Loucy (cell line): ENCODE data around the gene FAM168A.
A peak's percentile ranks its signal among the peaks of the same experiment; 100 is the strongest.

Experiments
- H2AFZ ChIP-seq: fragments of 200-600 bp; sonication (generic); 2 replicates; pipeline ENCODE4 v1.6.0; 2016; ENCODE audit warnings: antibody characterized with exemption, mild to moderate bottlenecking, low read length, moderate library complexity
- H3F3A ChIP-seq: fragments of 200-600 bp; 2 replicates; pipeline ENCODE4 v1.6.0; 2016; ENCODE audit warnings: antibody characterized with exemption, low read depth, mild to moderate bottlenecking
- H3K27me3 ChIP-seq: fragments of 200-600 bp; sonication (generic); 2 replicates; pipeline ENCODE4 v1.6.1; 2014; ENCODE audit warnings: low read length, mild to moderate bottlenecking; ENCODE audit not compliant: insufficient read depth, poor library complexity, severe bottlenecking
- H3K36me3 ChIP-seq: fragments of 200-600 bp; sonication (generic); 2 replicates; pipeline ENCODE4 v1.6.1; 2016; ENCODE audit warnings: low read length; ENCODE audit not compliant: insufficient read depth
- H3K4me1 ChIP-seq: fragments of 200-600 bp; sonication (generic); 2 replicates; pipeline ENCODE4 v1.5.1; 2014; ENCODE audit warnings: low read length, mild to moderate bottlenecking; ENCODE audit not compliant: insufficient read depth, poor library complexity, severe bottlenecking
- H3K4me2 ChIP-seq: fragments of 200-600 bp; sonication (generic); 2 replicates; pipeline ENCODE4 v1.6.0; 2014; ENCODE audit warnings: antibody characterized with exemption, low read length, low read depth, mild to moderate bottlenecking; ENCODE audit not compliant: poor library complexity, severe bottlenecking
- H3K4me3 ChIP-seq: fragments of 200-600 bp; sonication (generic); 2 replicates; pipeline ENCODE4 v1.5.1; 2014; ENCODE audit warnings: low read length, mild to moderate bottlenecking, mixed read lengths; ENCODE audit not compliant: poor library complexity, severe bottlenecking
- H3K79me2 ChIP-seq: fragments of 200-600 bp; sonication (generic); 2 replicates; pipeline ENCODE4 v1.6.1; 2014; ENCODE audit warnings: low read length; ENCODE audit not compliant: insufficient read depth
- H3K9ac ChIP-seq: fragments of 200-600 bp; sonication (generic); 2 replicates; pipeline ENCODE4 v1.6.0; 2014; ENCODE audit warnings: mild to moderate bottlenecking, low read depth, low read length, moderate library complexity; ENCODE audit not compliant: poor library complexity, severe bottlenecking
- H3K9me2 ChIP-seq: fragments of 200-600 bp; sonication (generic); replicated peaks from 2 replicates; pipeline ENCODE4 v1.6.1; 2016; ENCODE audit warnings: low read depth, low read length, mixed read lengths
- H3K9me3 ChIP-seq: fragments of 200-600 bp; sonication (generic); 2 replicates; pipeline ENCODE4 v1.6.1; 2014; ENCODE audit warnings: mild to moderate bottlenecking, antibody characterized with exemption, low read length, low read depth; ENCODE audit not compliant: insufficient read depth
- H4K20me1 ChIP-seq: fragments of 200-600 bp; sonication (generic); 2 replicates; pipeline ENCODE4 v1.6.0; 2014; ENCODE audit warnings: antibody characterized with exemption, low read length, mild to moderate bottlenecking; ENCODE audit not compliant: insufficient read depth, poor library complexity, severe bottlenecking
- EZH2phosphoT487 ChIP-seq: fragments of 200-600 bp; IDR thresholded peaks from 2 replicates; pipeline ENCODE4 v1.6.1; 2018; ENCODE audit warnings: antibody characterized with exemption, mild to moderate bottlenecking, moderate library complexity, borderline replicate concordance
- TF ChIP-seq, protein P1 (sequence below): fragments of 200-600 bp; sonication (generic); conservative IDR thresholded peaks from 2 replicates; pipeline ENCODE4 v1.5.1; 2014; ENCODE audit warnings: mild to moderate bottlenecking, antibody characterized with exemption, low read length

FAM168A gene

DNA sequence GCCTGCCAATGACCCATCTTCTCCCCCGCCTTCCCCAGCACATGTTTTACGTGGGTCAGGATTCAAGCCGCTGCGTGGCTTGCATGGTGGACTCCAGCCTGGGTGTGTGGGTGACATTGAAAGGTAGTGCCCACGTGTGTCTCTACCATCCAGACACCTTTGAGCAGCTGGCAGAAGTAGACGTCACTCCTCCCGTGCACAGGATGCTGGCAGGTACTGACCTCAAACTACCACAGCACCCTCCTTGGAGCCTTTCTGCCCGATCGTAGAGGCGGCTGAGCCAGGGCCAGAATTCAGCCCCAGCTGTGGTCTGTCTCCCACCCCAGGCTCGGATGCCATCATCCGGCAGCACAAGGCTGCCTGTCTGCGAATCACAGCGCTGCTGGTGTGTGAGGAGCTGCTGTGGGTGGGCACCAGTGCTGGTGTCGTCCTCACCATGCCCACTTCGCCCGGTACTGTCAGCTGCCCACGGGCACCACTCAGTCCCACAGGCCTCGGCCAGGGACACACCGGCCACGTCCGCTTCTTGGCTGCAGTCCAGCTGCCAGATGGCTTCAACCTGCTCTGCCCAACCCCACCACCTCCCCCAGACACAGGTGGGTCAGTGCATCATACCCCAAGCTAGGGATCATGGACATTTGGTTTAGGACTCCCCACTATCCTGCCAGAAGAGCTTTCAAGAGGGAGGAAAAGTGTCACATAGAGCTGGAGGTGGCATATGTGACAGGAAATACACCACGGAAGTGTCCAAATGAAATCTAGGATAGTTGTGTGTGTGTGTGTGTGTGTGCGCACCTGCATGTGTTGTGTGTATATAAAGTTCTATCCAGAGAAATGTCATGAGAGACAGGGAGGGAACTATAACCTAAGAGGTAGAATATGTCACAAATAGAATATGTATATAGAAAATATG, 232.3 kb downstream of the FAM168A start:
- H3K4me3 ChIP-seq, result peak overlapping the region; percentile 0
- TF ChIP-seq, protein P1, sequence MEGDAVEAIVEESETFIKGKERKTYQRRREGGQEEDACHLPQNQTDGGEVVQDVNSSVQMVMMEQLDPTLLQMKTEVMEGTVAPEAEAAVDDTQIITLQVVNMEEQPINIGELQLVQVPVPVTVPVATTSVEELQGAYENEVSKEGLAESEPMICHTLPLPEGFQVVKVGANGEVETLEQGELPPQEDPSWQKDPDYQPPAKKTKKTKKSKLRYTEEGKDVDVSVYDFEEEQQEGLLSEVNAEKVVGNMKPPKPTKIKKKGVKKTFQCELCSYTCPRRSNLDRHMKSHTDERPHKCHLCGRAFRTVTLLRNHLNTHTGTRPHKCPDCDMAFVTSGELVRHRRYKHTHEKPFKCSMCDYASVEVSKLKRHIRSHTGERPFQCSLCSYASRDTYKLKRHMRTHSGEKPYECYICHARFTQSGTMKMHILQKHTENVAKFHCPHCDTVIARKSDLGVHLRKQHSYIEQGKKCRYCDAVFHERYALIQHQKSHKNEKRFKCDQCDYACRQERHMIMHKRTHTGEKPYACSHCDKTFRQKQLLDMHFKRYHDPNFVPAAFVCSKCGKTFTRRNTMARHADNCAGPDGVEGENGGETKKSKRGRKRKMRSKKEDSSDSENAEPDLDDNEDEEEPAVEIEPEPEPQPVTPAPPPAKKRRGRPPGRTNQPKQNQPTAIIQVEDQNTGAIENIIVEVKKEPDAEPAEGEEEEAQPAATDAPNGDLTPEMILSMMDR, result no peak
- TF ChIP-seq EZH2phosphoT487, result no peak
- peak overlapping the region; percentile 3; the same call in 1 of the 2 replicates for H2AFZ ChIP-seq
- peaks cover 14% of the 10 kb centered on the region for H3K4me1 ChIP-seq
- H3K27me3 ChIP-seq, result no peaks in the 10 kb centered on the region
- H4K20me1 ChIP-seq, result no peaks in the 10 kb centered on the region
- no peaks in the 10 kb centered on the region for H3K9me3 ChIP-seq
- no peaks in the 10 kb centered on the region for H3K79me2 ChIP-seq
- no peaks in the 10 kb centered on the region for H3F3A ChIP-seq
- no peak overlapping the region for H3K9ac ChIP-seq
- peak overlapping the region; percentile 58 for H3K4me2 ChIP-seq
- H3K9me2 ChIP-seq, result no peaks in the 10 kb centered on the region
- H3K36me3 ChIP-seq, result no peaks in the 10 kb centered on the region

DNA sequence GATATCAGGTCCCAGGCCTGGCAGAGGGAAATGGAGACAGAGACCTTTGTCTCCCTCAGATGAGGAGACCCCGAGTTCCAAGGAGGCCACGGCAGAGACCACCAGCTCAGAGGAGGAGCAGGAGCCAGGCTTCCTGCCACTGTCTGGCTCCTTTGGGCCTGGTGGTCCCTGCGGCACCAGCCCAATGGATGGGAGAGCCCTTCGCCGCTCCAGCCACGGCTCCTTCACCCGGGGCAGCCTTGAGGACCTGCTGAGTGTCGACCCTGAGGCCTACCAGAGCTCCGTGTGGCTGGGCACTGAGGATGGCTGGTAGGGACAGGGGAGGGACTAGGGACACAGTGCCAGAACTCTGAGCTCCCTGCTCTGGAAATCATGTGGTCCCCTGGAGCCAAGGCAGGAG, 234.8 kb downstream of the FAM168A start:
- no peak overlapping the region for H2AFZ ChIP-seq
- peaks cover 14% of the 10 kb centered on the region for H3K4me1 ChIP-seq
- TF ChIP-seq, protein P1, result no peak
- no peak for TF ChIP-seq EZH2phosphoT487
- H3K9ac ChIP-seq, result no peak overlapping the region
- H3K9me2 ChIP-seq, result no peaks in the 10 kb centered on the region
- H3K9me3 ChIP-seq, result no peaks in the 10 kb centered on the region
- no peaks in the 10 kb centered on the region for H4K20me1 ChIP-seq
- H3K36me3 ChIP-seq, result no peaks in the 10 kb centered on the region
- no peaks in the 10 kb centered on the region for H3K27me3 ChIP-seq
- no peak overlapping the region for H3K4me3 ChIP-seq
- no peak overlapping the region for H3K4me2 ChIP-seq
- no peaks in the 10 kb centered on the region for H3K79me2 ChIP-seq
- H3F3A ChIP-seq, result no peaks in the 10 kb centered on the region

DNA sequence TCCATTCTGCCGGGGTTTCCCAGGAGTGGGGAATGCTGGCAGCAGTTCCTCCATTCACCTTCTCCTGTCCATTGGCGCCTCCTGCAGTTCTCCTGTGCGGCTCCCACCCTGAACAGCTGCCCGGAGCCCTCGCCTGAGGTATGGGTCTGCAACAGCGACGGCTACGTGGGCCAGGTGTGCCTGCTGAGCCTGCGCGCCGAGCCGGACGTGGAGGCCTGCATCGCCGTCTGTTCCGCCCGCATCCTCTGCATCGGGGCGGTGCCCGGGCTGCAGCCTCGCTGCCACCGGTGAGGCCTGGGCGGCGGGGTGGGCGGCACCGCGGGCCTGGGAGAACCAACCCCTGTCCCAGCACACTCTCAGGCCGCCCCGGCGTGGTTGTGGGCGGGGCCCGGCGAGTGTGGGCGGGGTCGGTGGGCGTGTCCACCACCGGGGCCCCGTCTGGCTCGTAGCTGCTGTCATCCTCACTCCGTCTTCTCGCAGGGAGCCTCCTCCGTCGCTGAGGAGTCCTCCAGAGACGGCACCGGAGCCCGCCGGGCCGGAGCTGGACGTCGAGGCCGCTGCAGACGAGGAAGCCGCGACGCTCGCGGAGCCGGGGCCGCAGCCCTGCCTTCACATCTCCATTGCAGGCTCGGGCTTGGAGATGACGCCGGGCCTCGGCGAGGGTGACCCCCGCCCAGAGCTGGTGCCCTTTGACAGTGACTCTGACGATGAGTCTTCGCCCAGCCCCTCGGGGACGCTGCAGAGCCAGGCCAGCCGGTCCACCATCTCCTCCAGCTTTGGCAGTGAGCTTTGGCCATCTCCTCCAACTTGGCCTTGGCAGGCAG, 235.7 kb downstream of the FAM168A start:
- no peak overlapping the region for H3K4me3 ChIP-seq
- H3K4me1 ChIP-seq, result peaks cover 14% of the 10 kb centered on the region
- H3K27me3 ChIP-seq, result no peaks in the 10 kb centered on the region
- H4K20me1 ChIP-seq, result no peaks in the 10 kb centered on the region
- H3K9me3 ChIP-seq, result no peaks in the 10 kb centered on the region
- no peak overlapping the region for H3K4me2 ChIP-seq
- H2AFZ ChIP-seq, result no peak overlapping the region
- no peak for TF ChIP-seq EZH2phosphoT487
- TF ChIP-seq, protein P1, result no peak
- no peaks in the 10 kb centered on the region for H3K79me2 ChIP-seq
- no peaks in the 10 kb centered on the region for H3K36me3 ChIP-seq
- no peaks in the 10 kb centered on the region for H3K9me2 ChIP-seq
- no peaks in the 10 kb centered on the region for H3F3A ChIP-seq
- H3K9ac ChIP-seq, result no peak overlapping the region
